Stimulated activated CD8-positive, alpha-beta memory T cell treated with anti-CD3 and anti-CD28 coated beads, Interleukin-15, amount 100 ng/mL, for 24 hours (primary cell): ENCODE measurements around the gene THAP7.

ENCODE experiments used
- DNase-seq: peaks from one replicate; pipeline ENCODE4 v3.0.0-alpha.2; 2020; ENCODE audit warnings: low read depth

Gene THAP7

GRCh38 chr22:21030621-21031544, 29.0 kb upstream of the THAP7 start:
- no peak for DNase-seq

DNA sequence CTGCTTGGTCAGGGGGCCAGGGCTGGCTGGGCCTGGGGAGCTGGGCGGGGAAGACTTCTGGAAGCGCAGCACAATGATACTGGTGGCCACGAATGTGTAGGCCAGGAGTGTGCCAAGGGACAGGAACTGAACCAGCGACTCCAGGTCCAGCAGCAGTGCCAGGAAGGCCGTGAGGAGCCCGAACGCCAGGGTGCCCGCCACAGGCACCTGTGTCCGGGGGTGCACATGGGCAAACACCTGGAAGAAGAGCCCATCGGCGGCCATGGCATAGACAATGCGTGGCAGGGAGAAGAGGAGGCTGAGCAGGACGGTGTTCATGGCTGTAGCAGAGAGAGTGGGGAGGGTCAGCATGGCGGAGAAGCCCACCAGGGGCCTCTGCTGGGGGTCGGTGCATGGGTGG, 28.1 kb upstream of the THAP7 start:
- DNase-seq: no peak

DNA sequence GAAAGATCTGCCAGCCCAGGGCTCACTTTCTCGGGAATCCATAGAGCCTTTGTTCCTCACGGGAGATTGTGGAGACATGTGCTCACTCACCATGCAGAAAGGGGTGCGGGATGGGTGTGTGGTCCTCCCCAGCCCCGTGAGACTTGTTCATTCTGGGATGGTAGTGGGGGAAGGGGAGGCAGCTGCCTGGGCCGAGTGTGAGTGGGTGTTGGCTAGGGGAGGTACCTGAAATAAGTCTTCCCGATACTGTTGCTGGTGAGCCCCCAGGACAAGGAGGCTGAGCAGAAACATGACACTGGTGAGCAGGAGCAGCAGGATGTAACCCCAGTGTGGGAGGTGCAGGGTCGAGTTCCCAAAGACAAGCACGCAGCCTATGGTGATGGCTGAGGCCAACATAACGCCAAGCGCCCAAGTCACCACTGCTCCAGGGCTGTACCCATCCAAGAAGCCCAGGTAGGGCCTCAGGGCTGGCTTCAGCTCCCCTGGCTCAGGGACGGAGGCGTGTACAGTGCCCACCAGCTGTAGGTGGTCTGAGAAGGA, 27.6 kb upstream of the THAP7 start:
- DNase-seq: no peak

GRCh38 chr22:21028277-21029251, 26.6 kb upstream of the THAP7 start:
- DNase-seq: no peak

- DNase-seq: no peak
Measured at GRCh38 chr22:21026783-21027692, 25.1 kb upstream of the THAP7 start.

- DNase-seq: no peak
Measured at GRCh38 chr22:21025763-21026755, 24.1 kb upstream of the THAP7 start.

DNA sequence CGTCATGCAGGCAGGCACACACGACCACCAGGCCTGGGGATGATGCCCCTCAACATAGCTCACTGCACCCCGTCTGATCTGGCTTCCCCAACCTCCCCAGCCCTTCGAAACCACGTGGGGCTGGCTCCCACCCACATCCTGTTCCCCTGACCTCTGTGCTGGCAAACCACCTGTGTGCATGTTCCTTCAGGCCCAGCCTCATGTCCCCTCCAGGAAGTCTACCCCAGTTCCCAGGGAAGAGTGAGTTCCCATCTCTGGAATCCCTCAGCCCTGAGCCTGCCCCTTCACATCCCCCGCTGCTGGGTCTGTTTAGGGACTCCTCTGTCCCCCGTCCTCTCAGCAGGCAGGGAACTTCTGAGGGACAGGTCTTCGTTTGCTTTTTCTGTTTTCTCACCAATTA, 23.3 kb upstream of the THAP7 start:
- no peak for DNase-seq

GRCh38 chr22:21022955-21023614, 21.2 kb upstream of the THAP7 start:
- no peak for DNase-seq

DNA sequence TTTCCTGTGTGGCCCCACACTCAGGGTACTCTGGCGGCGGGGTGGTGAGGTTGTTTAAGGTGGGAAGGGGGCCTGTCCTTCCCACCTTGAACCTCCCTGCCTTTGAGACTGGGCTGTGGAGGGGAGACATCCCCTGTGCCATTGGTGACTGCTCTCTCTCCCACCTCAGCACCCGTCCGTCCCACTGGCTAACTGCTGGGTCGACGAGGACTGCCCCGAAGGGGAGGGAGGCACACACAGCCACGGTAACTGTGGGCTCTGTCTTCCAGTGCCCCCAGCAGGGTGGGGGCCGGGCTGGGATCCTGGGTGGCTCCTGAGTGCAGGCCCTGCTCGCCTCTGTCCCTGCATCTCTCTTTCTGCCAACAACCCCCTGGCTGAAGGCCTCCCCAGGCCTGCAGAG, 20.6 kb upstream of the THAP7 start:
- DNase-seq: no peak

DNA sequence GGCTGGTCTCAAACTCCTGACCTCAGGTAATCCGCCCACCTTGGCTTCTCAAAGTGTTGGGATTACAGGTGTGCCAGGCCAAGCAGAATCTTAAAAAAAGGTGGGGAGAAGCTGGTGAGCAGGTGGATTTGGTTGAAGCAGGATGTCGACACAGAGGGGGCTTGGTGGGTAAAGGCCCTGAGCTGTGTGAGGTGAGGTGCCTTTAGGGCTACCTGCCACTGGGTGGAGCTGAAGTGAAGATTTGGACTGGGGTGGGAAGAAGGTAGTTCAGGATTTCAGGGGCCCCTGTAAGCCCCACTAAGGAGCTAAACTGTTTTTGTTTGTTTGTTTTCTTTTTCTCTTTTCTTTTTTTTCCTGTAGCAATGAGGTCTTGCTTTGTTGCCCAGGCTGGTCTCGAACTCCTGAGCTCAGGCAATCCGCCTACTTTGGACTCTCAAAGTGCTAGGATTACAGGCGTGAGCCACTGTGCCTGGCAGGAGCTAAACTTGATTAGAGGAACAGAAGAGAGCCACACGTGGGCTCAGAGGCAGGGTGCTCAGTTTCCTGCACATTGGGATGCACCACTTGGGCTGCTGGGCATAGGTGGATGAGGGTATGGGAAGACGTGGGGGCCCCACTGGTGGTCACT, 19.0 kb upstream of the THAP7 start:
- no peak for DNase-seq

- DNase-seq: no peak
Measured at GRCh38 chr22:21018314-21018713, 16.4 kb upstream of the THAP7 start.

DNA sequence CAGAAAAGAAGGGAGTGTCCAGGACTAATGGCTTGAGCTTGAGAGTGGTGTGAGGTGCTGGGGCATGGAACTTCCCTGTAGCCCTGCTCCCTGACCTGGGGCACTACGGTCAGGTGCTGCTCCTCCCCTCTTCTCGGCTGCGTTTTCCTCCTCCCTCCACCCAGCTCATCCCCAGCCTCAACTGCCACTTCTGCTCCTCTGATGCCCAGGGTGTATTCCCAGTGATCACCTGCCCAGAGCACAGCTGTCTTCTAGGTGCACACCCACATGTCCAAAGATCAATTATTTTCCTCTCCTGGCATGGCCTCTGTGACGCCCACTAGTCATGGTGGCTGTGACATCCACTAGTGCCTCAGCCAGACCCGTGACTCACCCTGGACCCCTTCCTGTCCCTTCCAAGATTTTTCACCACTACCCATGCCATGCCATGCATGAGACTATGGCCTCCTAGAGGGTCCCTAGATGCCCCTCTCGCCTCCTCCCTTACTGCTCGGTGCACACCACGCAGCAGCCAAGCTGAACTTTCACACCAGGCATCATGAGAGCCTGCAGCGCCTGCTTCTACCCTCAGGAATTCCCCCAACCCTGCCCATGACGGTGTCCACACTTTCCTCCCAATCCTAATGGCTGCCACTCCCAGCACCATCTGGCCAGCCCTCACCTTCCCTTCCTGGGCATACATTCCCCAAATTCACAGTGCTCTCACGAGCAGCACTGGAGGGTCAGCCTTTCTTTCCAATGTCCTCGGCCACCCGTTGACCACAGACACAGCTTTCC, 14.9 kb upstream of the THAP7 start:
- DNase-seq: no peak

- no peak for DNase-seq
Measured at GRCh38 chr22:21015466-21016006, 13.6 kb upstream of the THAP7 start.

DNA sequence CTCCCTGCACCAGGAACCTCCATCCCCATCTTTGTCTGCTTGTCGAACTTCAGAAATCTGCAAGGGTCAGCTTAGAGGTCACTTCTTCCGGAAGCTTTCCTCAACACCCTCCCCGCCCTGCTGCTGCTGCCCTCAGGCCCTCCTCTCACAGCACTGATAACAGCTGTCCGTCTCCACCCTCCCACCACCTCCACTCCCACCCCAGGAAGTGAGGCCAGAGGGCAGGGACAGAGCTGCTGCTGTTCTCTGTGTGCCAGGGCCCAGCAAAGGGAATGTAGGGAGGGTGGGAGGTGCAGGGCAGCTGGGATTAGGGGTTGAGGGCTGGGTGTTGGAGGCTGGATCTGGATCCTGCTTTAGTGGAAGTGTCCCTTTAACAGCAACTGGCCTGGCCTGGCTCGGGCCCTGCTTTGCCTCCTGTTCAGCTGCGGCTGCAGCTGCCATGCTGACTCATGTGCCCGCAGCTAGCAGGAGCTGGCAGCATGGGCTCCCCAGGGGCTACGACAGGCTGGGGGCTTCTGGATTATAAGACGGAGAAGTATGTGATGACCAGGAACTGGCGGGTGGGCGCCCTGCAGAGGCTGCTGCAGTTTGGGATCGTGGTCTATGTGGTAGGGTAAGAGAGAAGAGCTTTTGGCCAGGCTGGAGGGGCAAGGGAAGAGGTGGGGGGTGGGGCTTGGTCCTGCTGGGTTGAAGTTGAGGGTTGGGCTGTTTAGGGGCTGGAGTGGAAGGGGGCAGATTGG, 13.0 kb upstream of the THAP7 start, which contains the start of gene P2RX6:
Gene P2RX6, plus strand, starts transcription at position 440 of the 740 bp plus-strand sequence. Its CDS starts 10 bp downstream, at position 450.
- DNase-seq: no peak

DNA sequence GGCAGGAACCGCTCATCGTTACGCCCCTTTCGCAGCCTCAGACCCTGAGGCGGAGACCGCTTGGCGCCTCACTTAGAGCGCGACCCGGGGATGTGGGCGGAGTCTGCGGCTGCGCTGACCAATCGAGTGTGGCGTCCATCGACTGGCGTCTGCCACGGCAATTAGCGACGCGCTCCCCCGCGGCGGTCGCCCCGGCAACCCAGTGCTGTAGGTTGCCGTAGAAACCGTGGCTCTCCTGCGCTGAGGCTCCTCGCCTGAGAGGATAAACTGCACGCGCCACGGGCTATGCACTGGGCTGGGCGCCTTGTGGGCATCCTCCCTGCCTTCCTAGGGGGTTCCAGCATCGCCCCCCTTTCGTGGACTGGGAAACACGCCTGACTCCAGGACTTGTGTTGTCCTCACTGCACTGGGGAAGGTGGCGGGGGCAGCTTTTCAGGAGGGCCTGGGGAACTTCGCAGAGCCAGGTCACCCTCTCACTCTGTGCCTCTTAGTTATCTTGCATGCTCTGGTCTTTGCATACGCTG, 12.3 kb upstream of the THAP7 start:
- peak; percentile 66 for DNase-seq

DNA sequence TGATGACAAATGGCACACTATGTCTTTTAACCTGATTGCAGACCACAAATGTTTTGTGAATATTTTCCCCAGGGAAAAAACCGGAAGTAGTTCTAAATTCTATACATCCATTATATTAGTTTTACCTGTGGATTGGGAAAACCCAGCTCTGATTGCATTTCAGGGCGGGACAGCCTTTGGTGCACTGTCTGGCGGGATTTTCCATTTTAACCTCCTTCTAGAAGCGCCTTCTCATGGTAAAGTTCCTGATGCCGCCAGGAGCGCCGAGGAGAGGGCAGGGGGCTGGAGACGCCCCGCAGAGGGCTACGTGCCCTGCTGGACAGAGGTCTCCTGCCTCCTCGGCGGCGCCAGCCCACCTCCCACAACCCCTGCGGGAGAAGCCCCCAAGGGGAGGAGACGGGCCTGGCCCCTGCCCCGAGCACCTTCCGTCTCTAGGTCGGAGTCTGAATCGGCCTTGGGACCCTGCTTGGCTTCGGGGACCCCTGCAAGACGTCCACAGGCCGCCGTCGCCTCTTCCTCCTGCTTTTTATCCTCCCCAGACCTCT, 11.8 kb upstream of the THAP7 start:
- DNase-seq: no peak
